Measurements from ENCODE around the gene IL17REL.
"Not testable (repeated sequence)": the region's sequence is repeated elsewhere in the genome, so short reads cannot be mapped to it uniquely, and the experiment has no call there.

IL17REL gene

DNA sequence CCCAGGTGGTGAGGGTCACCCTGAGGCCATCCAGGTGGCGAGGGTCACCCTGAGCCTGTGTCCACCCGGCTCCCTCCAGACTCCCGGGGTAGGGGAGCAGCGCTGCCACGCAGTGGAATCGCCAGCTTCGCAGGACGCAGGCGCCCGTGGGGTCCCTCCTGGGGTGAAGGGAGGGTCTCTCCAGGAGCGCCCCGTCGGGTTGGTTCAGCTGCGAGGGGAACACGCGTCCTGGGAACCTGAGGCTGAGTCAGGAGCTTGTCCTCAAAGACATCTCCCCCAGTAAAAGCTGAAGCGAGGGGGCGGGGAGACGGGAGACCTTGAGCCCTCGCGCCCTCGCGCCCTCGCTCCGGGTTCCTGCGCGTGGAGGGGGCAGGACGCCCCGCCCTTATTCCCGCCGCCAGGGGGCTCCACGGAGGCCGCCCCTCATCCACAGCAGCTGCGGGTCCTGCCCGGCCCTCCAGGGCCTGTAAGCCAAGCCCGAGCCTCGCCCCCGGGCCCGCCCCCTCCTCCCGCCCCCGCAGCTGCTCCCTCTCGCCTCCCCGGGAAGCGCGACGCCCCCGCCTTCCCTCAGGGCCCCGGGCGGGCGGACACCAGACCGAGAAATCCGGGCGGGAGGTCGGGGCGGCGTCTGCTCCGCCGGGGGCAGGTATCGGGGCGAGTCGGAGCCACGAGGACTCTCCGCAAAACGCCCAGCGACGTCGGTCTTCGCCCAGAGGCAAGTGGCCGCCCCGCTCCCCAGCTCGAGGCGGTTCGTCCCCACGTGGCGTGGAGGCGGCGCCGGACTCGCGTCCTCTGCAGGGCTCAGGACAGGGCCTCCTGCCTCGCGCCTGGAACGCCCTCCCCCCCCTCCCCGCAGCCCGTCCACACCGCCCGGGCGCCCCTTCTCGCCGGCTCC, 29.2 kb downstream of the IL17REL start:
- peak in 1 of 2 donors; percentile 22 for DNase-seq

DNA sequence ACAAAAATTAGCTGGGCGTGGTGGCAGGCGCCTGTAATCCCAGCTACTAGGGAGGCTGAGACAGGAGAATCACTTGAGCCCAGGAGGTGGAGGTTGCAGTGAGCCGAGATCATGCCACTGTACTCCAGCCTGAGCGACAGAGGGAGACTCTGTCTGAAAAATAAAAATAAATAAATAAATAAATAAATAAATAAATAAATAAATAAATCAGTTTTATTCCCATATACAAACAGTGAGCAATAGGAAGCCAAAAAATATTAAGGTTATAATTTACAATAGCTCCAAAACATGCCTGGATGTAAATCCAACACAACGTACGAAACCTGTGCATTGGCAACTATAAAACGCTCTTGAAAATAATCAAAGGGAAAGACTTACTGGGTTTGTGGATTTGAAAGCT, 30.8 kb downstream of the IL17REL start:
- not testable (repeated sequence) for DNase-seq

DNA sequence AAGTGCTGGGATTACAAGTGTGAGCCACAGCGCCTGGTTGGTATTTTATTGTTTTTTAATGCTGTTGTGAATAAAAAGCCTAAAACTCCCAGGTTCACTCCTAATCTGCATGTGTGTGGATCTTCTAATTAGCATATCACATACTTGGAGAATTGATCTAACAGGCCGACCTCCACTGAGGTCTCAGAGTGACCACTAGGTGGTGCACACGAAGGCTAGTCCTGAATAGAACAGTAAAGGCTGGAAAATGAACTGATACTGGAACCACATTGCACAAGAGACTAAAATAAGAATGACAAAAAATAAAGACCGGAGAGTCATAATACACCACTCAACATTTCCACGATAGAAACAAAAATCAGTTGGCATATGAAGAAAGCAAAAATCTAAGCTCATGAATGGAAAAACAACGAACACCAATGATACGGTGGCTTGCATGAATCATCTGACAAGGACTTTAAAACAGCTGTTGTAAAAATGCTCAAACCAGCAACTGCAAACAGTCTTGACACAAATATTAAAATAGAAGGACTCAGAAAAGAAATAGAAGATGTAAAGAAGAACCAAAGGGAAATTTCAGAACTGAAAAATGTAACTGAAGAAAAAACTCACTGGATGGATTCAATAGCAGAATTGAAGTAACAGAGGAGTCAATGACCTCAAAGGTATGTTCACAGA, 32.8 kb downstream of the IL17REL start:
- peak; percentile 68 to 74 for DNase-seq

DNA sequence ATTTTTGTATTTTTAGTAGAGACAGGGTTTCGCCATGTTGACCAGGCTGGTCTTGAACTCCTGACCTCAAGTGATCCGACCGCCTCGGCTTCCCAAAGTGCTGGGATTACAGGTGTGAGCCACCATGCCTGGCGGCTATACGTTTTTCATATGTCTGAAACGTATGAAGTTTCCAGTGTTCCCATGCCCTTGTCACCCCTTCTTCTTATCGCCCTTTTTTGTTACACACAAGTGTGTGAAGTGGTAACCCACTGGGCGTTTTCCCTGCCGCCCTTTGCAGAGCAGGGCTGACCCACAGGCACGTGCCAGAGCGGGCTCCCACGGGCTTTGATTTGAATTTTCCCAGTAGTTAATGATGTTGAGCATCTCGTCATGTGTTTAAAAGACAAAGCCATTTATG, 35.0 kb downstream of the IL17REL start:
- DNase-seq, result no peak

DNA sequence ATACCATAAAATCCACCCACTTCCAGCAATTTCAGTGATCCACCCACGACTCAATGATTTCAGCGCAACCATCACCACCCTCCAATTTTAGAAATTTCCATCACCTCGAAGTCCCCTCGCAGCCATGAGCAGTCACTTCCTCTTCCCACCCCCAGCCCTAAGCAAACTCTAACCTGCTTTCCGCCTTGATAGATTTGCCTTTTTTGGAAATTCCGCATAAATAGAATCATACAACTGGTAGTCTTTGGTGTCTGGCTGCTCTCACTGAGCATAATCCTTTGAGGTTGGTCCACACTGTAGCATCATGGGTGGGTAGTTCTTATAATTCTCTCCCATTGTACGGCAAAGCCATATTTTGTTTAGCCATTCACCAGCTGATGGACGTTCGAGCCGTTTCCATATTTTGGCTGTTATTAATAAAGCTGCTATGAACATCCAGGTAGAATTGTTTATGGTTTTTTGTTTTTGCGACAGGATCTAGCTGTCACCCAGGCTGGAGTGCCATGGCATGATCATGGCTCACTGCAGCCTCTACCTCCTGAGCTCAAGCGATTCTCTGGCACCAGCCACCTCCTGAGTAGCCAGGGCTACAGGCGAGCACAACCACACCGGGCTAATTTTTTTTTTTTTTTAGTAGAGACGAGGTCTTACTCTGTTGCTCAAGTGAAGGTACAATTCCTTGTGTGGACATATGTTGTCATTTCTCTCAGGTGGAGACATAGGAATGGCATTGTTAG, 36.0 kb downstream of the IL17REL start:
- DNase-seq, result peak; percentile 66 to 87

DNA sequence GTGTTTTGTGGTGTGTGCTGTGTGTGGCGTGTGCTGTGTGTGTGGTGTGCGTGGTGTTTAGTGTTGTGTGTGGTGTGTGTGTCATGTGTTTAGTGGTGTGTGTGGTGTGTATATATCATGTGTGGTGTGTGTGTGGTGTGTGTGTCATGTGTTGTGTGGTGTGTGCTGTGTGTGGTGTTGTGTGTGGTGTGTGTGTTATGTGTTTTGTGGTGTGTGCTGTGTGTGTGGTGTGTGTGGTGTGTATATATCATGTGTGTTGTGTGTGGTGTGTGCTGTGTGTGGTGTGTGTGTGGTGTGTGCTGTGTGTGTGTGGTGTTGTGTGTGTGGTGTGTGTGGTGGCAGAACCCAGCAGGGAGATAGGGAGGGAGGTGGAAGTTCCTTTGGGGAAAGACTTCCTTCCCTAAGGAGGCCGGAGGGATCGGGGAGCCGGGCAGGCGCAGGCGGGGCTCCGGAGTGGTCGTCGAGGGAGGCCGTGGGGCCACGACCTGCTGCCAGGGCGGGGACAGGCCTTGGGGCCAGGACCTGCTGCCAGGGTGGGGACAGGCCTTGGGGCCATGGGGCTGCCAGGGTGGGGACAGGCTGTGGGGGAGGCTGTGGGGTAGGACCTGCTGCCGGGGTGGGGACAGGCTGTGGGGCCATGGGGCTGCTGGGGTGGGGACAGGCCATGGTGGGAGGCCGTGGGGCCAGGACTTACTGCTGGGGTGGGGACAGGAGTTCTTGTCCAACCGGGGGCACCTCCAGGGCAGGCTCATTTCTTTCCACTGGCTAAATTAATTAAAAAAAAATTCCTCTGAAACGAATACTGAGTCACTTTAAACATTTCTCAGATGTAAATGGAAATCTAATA, 36.8 kb downstream of the IL17REL start:
- peak in 1 of 2 donors; percentile 49 for DNase-seq

DNA sequence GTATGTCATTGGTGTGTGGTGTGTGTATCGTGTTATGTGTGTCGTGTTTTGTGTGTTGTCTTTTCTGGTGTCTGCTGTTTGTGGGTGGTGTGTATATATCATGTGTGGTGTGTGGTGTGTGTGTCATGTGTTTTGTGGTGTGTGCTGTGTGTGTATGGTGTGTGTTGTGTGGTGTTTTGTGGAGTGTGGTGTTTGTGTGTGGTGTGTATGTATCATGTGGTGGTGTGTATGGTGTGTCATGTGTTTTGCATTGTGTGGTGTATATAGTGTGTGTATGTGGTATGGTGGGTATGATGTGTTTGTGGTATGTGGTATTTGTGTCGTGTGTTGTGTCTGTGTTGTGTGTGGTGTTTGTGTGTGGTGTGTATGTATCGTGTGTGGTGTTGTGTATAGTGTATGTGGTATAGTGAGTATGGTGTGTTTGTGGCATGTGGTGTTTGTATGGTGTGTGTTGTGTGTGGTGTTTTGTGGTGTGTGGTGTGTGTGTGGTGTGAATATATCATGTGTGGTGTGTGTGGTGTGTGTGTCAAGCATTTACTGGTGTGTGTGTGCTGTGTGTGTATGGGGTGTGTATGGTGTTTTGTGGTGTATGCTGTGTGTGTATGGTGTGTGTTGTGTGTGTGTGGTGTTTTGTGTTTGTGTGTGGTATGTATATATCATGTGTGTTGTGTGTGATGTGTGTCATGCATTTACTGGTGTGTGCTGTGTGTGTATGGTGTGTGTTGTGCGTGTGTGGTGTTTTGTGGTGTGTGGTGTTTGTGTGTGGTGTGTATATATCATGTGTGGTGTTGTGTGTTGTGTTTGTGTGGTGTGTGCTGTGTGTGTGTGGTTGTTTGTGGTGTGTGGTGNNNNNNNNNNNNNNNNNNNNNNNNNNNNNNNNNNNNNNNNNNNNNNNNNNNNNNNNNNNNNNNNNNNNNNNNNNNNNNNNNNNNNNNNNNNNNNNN, 39.3 kb downstream of the IL17REL start:
- no peak for DNase-seq

DNA sequence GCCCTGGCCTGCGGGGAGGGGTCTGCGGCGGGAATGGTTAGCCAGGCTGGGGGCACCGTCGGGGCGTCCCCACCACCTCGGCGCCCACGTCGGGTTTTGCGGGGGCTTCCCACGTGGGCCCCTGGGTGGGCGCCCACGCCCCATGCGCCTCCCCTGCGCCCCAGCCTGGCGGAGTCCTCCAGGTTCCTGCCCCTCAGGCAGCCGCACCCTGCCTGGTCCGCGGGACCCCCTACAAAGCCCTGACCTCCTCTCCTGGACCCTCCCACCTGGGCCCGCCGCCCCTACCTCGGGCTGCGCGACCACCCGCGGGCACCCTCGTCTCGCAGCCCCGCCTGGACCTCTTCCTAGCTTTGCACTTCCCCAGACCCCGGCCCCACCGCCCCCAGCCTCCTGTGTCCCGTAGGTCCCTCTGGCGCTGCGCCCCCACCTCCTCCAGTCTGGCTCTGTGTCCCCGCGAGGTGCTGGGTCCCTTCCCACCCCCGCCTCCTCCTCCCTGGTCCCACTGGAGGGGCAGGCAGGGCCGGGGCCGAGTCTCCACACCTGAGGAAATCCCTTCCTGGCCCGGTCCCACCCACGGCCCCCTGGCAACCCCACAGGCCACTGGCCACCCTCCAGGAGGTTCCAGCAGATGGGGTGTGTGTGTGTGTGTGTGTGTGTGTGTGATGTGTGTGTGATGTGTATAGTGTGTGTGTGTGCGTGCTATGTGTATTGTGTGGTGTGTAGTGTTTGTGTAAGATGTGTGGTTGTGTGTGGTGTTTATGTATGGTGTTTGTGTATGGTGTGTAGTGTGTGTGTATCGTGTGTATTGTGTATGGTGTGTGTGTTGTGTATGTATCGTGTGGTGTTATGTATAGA, 40.2 kb downstream of the IL17REL start:
- no peak for DNase-seq

DNA sequence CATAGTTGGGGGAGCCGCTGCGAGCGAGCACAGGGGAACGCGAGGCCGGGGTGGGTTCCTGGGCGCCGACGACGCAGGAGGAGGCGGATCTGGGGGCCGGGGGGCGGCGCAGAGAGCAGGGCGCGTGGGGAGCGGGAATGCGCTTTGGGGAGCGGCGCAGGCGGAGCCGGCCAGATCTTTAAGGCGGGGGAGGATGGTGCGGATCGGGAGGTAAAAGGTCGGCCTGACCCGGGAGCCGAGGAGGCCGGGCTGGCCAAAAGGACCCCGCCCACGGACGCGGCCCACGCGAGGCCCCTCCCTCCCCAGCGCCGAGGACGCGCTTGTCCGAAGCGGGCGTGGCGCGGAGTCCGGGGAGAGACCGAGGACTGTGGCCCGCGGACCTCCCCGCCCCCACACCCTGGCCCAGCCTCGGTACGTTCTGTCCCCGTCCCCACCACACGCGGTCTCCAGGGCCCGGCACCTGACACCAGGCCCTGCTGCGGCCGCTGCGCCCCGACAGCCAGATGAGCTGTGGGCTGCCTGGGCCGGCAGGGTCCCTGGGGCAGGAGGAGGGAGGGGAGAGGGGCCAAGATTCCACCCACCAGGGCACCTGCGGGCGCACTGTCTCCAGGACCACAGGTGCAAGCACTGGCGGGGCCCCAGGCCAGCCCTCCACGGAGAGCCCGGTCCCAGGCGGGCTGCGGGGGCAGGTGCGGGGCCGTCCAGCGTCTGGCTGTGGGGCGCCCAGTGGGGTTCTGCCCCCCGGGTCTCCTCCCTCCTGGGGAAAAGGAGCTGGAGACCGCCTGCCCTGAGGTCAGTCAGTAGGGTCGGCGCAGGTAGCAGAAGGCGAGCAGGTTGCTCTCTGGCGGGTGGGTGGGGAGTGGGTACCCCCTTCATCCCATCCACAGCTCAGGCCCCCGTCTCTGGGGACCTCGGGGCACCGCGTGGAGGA, 41.1 kb downstream of the IL17REL start:
- peak; percentile 84 to 91 for DNase-seq

DNA sequence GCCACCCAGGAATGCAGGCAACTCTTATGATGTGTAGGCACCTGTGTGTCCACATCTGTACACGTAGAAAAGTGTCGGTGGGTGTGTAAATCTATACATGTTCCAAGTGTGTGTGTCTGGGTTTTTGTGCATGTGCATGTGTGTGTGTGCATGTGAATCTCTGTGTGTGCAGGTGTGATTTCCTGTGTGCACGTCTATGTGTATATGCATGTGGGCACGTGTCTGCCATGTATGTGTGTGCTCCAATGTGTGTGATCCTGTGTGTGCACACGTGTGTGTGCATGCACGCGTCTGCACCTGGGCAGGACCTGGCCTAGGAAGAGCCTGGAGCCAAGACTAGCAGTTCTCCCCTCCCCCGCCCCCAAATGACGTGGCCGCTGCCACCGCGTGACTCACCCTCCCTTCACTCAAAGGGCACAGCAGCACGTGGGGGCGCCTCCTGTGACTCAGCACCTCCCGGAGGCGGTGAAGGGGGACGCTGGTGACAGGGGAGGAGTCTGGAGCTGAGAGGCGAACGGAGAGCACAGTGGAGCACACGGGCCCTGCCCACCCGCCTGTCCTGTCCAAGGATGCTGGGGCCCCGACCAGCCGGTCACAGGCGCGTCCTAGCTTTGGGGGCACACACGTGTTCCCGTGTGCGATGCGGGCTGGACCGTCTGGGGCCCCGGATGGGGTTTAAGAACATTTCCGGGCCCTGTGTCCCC, 41.9 kb downstream of the IL17REL start:
- peak; percentile 98 to 99 for DNase-seq

DNA sequence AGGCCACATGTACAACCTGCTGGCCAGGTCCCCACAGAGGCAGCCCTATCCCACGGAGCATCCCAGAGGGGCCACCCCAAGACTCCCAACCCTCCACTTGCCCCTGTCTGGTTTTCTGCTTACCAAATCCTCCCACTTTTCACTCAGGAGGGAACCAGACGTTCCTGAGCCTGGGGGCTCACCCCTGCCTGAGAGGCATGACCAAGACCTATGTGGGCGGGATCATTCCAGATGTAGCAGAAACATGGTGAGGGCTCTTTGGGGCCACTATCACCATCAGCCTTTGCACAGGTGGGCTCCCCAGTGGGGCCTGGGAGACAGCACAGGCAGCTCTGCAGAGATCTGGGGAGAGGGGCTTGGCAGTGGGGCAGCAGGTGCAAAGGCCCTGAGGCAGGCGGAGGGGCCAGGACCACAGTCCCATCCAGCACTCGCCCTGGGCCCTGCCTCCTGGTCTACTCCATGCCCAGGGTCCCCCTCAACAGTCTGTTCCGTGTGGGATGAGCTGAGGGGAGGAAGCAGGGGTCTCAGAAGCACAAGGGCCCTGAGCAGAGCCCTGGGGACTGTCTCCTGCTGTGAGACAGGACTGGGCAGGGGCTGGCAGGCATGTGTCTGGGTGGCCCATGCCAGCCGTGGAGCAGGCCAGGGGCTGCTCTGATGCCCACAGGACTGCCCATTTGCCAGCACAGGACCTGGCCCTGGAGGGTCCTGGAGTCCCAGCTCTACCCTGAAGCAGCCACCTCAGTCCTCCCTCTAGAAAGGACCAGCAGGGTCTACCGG, 42.6 kb downstream of the IL17REL start:
- DNase-seq, result peak in 1 of 2 donors; percentile 30

DNA sequence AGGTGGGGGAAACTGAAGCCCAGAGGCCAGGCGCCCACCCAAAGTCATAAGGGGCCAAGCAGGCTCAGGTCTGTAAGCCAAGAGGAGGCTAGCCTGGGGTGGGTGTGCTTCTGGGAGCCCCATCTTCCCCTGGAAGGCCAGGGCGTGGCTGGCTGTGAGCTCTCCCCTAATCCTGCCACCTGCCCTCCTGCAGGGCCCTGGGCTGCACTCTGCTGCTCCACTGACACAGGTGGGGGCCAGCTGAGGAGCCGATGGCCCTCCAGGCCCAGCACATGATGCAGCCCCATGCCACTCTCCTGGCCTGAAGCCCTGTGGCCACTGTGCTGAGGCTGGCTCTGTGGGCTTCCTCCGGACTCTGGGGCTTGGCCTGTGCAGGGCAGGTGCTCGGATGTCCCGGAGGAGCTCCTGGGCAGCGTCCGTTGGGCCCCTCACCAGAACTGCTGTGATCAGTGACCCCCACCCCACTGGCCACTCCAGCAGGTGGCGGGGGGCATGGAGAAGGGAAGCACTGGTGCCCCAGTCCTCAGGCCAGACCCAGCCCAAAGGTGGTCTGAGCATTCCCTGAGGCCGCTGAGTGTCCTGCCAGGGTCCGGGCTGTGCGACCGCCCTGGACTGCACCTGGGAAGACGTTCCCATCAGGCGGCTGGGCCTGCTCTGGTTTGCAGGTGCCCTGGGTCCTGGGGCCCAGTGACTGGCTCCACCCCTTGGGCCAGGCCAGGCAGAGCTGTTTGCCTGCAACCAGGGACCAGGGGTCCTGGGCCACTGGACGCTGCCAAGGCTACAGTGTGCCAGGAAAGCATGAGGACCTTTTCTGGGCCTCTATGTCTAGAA, 43.5 kb downstream of the IL17REL start:
- no peak for DNase-seq

DNA sequence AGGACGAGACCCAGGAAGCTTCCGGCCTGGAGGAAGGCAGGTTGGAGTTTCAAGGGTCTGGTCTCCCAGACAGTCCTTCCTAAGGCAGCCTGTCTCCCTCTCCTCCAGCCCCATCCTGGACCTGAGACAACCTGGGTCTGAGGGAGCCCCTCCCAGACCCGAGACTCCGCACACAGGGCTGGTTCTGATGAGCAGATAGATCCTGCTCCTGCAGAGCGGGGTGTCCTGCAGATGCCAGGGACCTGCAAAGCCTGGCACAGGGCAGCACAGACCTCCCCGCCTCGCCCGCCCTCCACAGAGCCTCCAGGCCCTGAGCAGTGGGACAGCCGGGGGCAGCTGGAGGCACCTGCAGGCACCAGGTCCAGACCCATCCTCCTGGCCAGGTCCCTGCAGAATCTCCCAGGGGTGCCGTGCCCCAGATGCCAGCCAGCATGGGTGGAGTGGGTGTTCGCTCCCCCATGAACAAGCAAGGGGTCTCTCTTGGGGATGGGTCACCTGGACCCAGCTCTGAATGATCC, 44.2 kb downstream of the IL17REL start:
- no peak for DNase-seq

DNA sequence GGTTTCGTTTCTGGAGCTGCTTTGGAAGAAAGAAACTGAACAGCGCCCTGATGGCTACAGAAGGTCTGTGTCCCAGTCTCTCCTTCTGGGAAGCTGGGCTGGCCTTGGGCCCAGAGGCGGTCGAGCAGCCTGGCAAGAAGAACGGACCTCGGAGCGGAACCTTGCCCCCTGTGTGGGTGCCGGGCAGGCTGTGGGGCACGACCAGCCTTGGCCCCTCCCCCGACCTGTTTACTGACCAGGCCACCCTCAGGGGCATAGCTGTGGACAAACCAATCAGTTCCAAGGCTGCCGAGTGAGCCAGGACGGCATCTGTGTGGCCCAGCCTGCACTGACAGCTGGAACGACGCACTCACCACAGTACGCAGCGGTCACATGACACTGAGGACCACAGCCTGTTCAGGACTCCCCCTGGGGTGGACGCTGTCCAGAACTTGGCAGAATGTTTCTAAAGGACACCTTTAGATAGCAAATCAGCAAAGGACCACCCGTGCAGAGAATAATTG, 44.8 kb downstream of the IL17REL start:
- no peak for DNase-seq

DNA sequence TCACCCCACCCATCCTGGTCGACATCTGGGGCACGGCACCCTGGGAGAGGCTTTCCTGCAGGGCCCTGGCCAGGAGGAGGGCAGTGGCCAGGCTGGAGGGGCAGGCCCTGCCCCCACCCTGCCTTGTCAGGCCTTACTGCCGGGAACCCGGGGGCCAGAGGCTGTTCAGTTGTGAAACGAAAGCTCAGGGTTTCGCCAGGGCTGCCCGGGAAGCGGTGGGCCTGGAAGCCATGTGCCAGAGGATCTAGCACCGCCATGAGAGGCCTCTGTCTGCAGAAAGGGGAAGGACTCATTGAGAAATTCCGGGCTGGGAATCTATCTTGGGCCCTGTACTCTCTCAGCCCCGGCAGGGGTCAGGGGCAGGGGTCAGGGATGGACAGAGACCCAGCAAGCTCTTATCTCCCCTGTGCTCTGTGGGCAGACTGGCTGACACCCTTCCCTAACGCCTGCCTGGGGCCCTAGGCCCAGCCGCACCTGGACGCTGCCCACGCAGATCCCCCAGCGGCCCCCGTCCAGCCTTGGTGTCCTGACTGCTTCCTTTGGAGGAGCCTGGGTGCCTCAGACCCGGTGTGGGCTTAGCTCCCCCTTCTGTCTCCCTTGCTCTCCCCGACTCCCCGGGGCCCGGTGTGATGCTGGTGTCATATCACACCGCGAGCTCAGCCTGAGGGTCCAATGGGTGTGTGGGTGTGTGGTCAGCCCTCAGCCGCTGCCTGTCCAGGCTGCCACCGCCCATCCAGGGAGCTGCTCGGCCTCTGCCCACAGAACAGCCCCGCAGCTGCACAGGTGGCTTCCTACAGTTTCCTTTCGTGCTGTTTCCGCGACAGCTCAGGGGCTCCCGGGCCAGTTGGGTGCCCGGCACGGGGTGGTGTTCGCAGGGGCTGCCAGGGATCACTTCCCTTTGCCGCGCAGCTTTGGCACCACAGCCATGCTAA, 45.5 kb downstream of the IL17REL start:
- DNase-seq, result peak; percentile 94
